ENCODE results near the gene SLC25A19. TPM values are rescaled to one million over a fixed set of nuclear protein-coding genes. Genes with fewer than 3 reads are reported as not detected.

Gene SLC25A19
- total RNA-seq, 1 donor from 2014 or later: 12.8 TPM

GRCh38 chr17:75238020-75238580 lies 51.1 kb downstream of the SLC25A19 start:
- Mint-ChIP-seq H3K27ac (ENCODE audit: unreplicated experiment) (no peak overlapping the region), H3K9me3 (ENCODE audit: unreplicated experiment) (no peaks in the 10 kb centered on the region), H3K4me1 (ENCODE audit: low read depth, unreplicated experiment) (peaks cover 4% of the 10 kb centered on the region), H3K27me3 (ENCODE audit: low read depth, unreplicated experiment) (no peaks in the 10 kb centered on the region), H3K36me3 (ENCODE audit: low read depth, unreplicated experiment) (peaks cover 17% of the 10 kb centered on the region), H3K4me3 (ENCODE audit: unreplicated experiment) (no peak overlapping the region)
- Histone ChIP-seq H3K79me2 (ENCODE audit: insufficient read depth, low read length) (no peaks in the 10 kb centered on the region), H3K4me1 (ENCODE audit: insufficient read depth, low read length) (no peaks in the 10 kb centered on the region), H3K9me3 (ENCODE audit: insufficient read depth, low read depth, low read length) (no peaks in the 10 kb centered on the region), H3K36me3 (ENCODE audit: insufficient read depth, low read length) (peaks cover 41% of the 10 kb centered on the region), H3K9ac (ENCODE audit: low read length) (no peak overlapping the region), H3K4me3 (ENCODE audit: insufficient read depth, low read depth, low read length) (no peak overlapping the region), H3K27ac (ENCODE audit: low read depth, low read length) (no peak overlapping the region), H3K27me3 (ENCODE audit: insufficient read depth, low read length) (no peaks in the 10 kb centered on the region), H3K4me2 (ENCODE audit: low read length) (no peak overlapping the region), H2AFZ (ENCODE audit: low read depth, low read length) (no peak overlapping the region), H4K20me1 (ENCODE audit: insufficient read depth, low read length) (peaks cover 33% of the 10 kb centered on the region)
- FAIRE-seq (no peak), DNase-seq (ENCODE audit: low read depth) (no peak)
- no peak for TF ChIP-seq CTCF (IDR thresholded peaks at IDR 0.05; ENCODE audit: insufficient read depth, low read depth, low read length)

- no peak overlapping the region for H3K27ac Mint-ChIP-seq (ENCODE audit: unreplicated experiment)
- DNase-seq (ENCODE audit: low read depth): no peak
Observed at GRCh38 chr17:75237100-75238014, 51.9 kb downstream of the SLC25A19 start.

More at GRCh38 chr17:75237100-75238014, 51.9 kb downstream of the SLC25A19 start:
- peaks cover 48% of the 10 kb centered on the region for H3K36me3 ChIP-seq (ENCODE audit: insufficient read depth, low read length)
- H3K4me3 ChIP-seq (ENCODE audit: insufficient read depth, low read depth, low read length): no peak overlapping the region
- H3K4me1 ChIP-seq (ENCODE audit: insufficient read depth, low read length): no peaks in the 10 kb centered on the region
- no peaks in the 10 kb centered on the region for H3K79me2 ChIP-seq (ENCODE audit: insufficient read depth, low read length)
- H3K4me3 Mint-ChIP-seq (ENCODE audit: unreplicated experiment): no peak overlapping the region
- H3K27me3 Mint-ChIP-seq (ENCODE audit: low read depth, unreplicated experiment): no peaks in the 10 kb centered on the region
- H2AFZ ChIP-seq (ENCODE audit: low read depth, low read length): no peak overlapping the region
- peaks cover 19% of the 10 kb centered on the region for H3K36me3 Mint-ChIP-seq (ENCODE audit: low read depth, unreplicated experiment)
- H4K20me1 ChIP-seq (ENCODE audit: insufficient read depth, low read length): peaks cover 37% of the 10 kb centered on the region
- H3K9ac ChIP-seq (ENCODE audit: low read length): no peak overlapping the region
- H3K9me3 ChIP-seq (ENCODE audit: insufficient read depth, low read depth, low read length): no peaks in the 10 kb centered on the region
- no peak overlapping the region for H3K27ac ChIP-seq (ENCODE audit: low read depth, low read length)
- no peak for FAIRE-seq
- peaks cover 4% of the 10 kb centered on the region for H3K4me1 Mint-ChIP-seq (ENCODE audit: low read depth, unreplicated experiment)
- no peaks in the 10 kb centered on the region for H3K9me3 Mint-ChIP-seq (ENCODE audit: unreplicated experiment)
- no peak overlapping the region for H3K4me2 ChIP-seq (ENCODE audit: low read length)
- no peaks in the 10 kb centered on the region for H3K27me3 ChIP-seq (ENCODE audit: insufficient read depth, low read length)
- no peak for TF ChIP-seq CTCF (IDR thresholded peaks at IDR 0.05; ENCODE audit: insufficient read depth, low read depth, low read length)
- TF ChIP-seq EZH2 (IDR thresholded peaks at IDR 0.05; ENCODE audit: insufficient read depth, low read length): no peak
